Iris pigment epithelial cell (primary cell): ENCODE data around the gene IFNGR2.
"Not testable (repeated sequence)": the region's sequence is repeated elsewhere in the genome, so short reads cannot be mapped to it uniquely, and the experiment has no call there.

Experiments used
- DNase-seq: peaks from one replicate; pipeline ENCODE4 v3.0.0-alpha.2; 2011; ENCODE audit warnings: low read depth

Gene IFNGR2

GRCh38 chr21:33402001-33402979 lies 923 bp upstream of the IFNGR2 start:
- peak; percentile 84 for DNase-seq

- DNase-seq: peak; percentile 58
These were observed 773 bp downstream of the IFNGR2 start for GRCh38 chr21:33403786-33404585.

GRCh38 chr21:33406493-33406892 lies 3.3 kb downstream of the IFNGR2 start:
- DNase-seq: no peak

GRCh38 chr21:33411949-33412430 lies 8.8 kb downstream of the IFNGR2 start:
- no peak for DNase-seq

GRCh38 chr21:33412439-33412831 lies 9.2 kb downstream of the IFNGR2 start:
- DNase-seq: not testable (repeated sequence)

GRCh38 chr21:33412832-33413519 lies 9.8 kb downstream of the IFNGR2 start:
- DNase-seq: no peak

DNA sequence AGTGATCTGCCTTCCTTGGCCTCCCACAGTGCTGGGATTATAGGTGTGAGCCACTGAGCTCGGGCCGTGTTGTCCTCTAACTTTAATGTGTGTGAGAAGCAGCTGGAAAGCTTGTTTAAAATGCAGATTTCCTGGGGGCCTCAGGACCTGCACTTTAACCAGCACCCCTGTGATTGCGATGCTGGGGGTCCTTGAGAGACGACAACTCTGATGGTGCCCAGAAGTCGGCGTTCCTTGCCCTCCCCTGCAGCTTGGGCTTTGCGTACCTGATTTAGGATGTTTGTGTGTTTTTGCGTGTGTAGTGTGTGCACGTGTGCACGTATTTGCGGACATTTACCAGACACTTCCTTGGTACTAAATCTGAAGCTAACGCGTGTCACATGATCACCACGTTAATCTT lies 10.9 kb downstream of the IFNGR2 start:
- DNase-seq: no peak

DNA sequence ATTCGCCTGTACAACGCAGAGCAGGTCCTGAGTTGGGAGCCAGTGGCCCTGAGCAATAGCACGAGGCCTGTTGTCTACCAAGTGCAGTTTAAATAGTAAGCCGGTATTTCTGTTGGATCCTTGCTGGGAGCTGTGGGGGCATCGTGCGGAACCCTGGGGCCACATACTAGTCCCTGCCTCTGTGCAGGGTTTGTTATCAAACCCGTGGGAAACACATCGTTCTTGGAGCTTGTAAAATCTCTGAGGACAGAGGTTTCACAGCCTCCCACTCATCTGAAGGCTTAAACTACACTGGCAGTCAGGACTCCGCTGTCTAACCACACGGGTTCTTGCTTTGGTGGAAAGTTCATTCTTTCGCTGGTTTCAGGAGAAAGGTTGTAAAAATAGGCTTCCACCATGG lies 11.7 kb downstream of the IFNGR2 start:
- DNase-seq: no peak

DNA sequence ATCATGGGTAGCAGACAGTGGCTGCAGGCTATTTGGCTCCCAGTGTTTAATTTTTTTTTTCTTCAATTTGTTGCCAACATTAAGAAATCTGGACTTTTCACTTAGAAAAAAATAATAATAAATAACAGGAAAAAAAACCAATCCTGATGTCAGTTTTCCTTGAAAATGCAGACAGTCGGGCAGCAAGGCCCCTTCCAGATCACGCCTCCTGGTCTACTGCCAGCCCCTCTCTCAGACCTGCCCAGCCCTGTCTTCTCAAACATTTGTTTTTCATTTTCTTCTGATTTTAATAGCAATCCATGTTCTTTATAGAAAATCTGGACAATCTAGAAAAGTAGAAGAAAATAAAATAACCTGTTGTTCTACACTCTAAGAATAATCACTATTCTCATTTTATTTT lies 15.5 kb downstream of the IFNGR2 start:
- DNase-seq: no peak

GRCh38 chr21:33419538-33420123 lies 16.4 kb downstream of the IFNGR2 start:
- DNase-seq: peak; percentile 79

DNA sequence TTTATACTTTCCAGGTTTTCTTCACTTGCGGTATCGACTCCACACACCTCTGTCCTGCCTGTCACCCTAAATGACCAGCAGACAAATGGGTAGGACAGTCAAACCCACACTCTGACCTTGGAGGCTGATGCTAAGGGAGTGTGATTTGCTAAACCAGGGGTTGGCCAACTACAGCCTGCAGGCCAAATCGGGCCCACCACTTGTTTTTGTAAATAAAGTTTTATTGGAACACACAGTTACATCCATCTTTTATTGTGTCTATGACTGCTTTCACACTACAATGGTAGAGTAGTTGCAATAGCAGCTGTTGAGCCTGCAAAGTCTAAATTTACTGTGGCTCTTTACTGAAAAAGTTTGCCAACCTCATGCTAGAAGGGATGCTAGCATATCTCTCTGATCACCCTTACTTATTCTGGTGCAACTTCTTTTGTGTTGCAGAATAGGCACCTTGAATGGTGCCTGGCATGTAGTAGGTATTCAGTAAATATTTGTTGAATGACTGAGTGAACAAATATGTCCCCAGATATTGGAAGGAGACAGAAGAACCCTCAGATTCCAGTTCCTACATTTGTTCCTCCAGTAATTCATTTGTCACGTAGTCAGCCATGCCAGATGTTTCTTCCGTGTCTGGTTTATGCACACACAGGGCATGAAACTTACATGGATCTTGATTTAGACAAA lies 18.6 kb downstream of the IFNGR2 start:
- DNase-seq: no peak

GRCh38 chr21:33424214-33424613 lies 21.0 kb downstream of the IFNGR2 start:
- no peak for DNase-seq

DNA sequence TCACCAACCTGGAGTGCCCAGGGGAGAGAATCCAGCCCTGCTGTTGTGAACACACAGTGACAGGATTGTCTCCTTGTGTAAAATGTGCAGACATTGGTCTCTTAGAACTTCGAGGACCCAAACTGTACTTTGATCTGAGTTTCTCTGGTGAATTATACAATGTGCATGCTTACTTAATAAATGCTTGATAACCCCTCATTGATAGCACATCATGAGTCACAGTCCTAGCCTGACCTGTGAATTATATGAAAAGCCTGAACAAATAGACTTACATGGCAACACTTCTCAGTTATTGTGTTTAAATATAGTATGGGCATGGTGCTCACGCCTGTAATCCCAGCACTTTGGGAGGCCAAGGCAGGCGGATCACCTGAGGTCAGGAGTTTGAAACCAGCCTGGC lies 22.6 kb downstream of the IFNGR2 start:
- no peak for DNase-seq

- DNase-seq: no peak
These were observed 23.8 kb downstream of the IFNGR2 start for GRCh38 chr21:33427051-33427450.

GRCh38 chr21:33428669-33429068 lies 25.5 kb downstream of the IFNGR2 start:
- no peak for DNase-seq

GRCh38 chr21:33430858-33431257 lies 27.6 kb downstream of the IFNGR2 start:
- DNase-seq: no peak

- no peak for DNase-seq
These were observed 29.3 kb downstream of the IFNGR2 start for GRCh38 chr21:33432496-33432895.

DNA sequence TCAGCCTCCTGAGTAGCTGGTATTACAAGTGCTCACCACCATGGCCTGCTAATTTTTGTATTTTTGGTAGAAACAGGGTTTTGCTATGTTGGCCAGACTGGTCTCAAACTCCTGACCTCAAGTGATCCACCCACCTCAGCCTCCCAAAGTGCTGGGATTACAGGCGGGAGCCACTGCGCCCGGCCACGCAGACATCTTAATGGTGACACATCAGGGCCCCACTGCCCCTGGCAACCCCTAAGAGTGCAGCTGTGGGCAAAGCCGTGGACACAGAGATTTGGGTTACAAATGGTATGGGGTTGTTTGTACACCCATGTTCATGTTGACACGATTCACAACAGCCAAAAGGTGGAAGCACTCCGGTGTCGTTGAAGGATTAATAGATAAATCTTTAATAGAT lies 29.8 kb downstream of the IFNGR2 start:
- no peak for DNase-seq

- DNase-seq: no peak
These were observed 30.4 kb downstream of the IFNGR2 start for GRCh38 chr21:33433425-33434114.

GRCh38 chr21:33434770-33435360 lies 31.7 kb downstream of the IFNGR2 start:
- DNase-seq: peak; percentile 95
